ENCODE data around the gene MEN1. TPM values are rescaled to one million over a fixed set of nuclear protein-coding genes. Genes with fewer than 3 reads are reported as not detected.

MEN1 gene
- total RNA-seq, 2 donors from 2014 or later: 27.9 to 45.5 TPM

GRCh38 chr11:64834031-64834722, 23.8 kb upstream of the MEN1 start:
- H3K27ac ChIP-seq: no peak overlapping the region
- TF ChIP-seq POLR2AphosphoS5 (IDR thresholded peaks at IDR 0.05) (no peak), POLR2A (IDR thresholded peaks at IDR 0.05) (no peak), CTCF (IDR thresholded peaks at IDR 0.05) (no peak)
- no peaks in the 10 kb centered on the region for H3K4me1 ChIP-seq (replicated peaks)
- intact Hi-C loops (cut with DNase I): no loop called here
- no peak for DNase-seq (ENCODE audit: low spot score)
- H3K27me3 ChIP-seq (replicated peaks; ENCODE audit: insufficient read depth): no peaks in the 10 kb centered on the region
- peaks cover 4 to 10% of the 10 kb centered on the region in 2 donors for H3K36me3 ChIP-seq
- 93% methylated on average over 25 of the region's 25 CpGs for WGBS
- no peak overlapping the region for H3K4me3 ChIP-seq
- no peaks in the 10 kb centered on the region for H3K9me3 ChIP-seq

- TF ChIP-seq POLR2A (IDR thresholded peaks at IDR 0.05) (no peak), POLR2AphosphoS5 (IDR thresholded peaks at IDR 0.05) (no peak), CTCF (IDR thresholded peaks at IDR 0.05) (no peak)
Observed at GRCh38 chr11:64833509-64833908, 23.2 kb upstream of the MEN1 start.

DNA sequence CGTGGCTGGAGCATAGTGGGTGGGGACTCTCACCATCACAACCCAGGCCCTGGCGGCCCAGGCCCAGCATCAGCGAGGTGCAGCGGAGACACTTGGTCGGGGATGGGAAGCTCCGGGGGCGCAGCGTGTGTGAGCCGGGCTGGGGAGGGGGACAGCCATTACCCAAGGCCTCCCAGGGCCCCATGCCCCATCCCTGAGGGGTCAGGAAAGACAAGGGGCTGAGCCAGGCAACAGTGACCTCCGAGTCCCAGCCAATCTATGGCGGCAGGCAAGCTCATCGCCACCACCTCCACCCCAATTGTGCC, 22.8 kb upstream of the MEN1 start:
- no peak for TF ChIP-seq POLR2AphosphoS5 (IDR thresholded peaks at IDR 0.05)
- Histone ChIP-seq H3K36me3 (peaks cover 0 to 10% of the 10 kb centered on the region in 2 donors), H3K27ac (no peak overlapping the region), H3K4me1 (replicated peaks) (no peaks in the 10 kb centered on the region), H3K27me3 (replicated peaks; ENCODE audit: insufficient read depth) (no peaks in the 10 kb centered on the region), H3K9me3 (no peaks in the 10 kb centered on the region), H3K4me3 (no peak overlapping the region)
- WGBS: 89% methylated on average over 12 of the region's 12 CpGs
- intact Hi-C loops (cut with DNase I): no loop called here
- no peak for DNase-seq (ENCODE audit: low spot score)

More at GRCh38 chr11:64833509-64833908, 23.2 kb upstream of the MEN1 start:
- WGBS: 92% methylated on average over 8 of the region's 10 CpGs
- Histone ChIP-seq H3K4me3 (no peak overlapping the region), H3K36me3 (peaks cover 2 to 10% of the 10 kb centered on the region in 2 donors), H3K27me3 (replicated peaks; ENCODE audit: insufficient read depth) (no peaks in the 10 kb centered on the region), H3K27ac (no peak overlapping the region), H3K4me1 (replicated peaks) (no peaks in the 10 kb centered on the region), H3K9me3 (no peaks in the 10 kb centered on the region)
- no peak for DNase-seq (ENCODE audit: low spot score)
- intact Hi-C loops (cut with DNase I): no loop called here

DNA sequence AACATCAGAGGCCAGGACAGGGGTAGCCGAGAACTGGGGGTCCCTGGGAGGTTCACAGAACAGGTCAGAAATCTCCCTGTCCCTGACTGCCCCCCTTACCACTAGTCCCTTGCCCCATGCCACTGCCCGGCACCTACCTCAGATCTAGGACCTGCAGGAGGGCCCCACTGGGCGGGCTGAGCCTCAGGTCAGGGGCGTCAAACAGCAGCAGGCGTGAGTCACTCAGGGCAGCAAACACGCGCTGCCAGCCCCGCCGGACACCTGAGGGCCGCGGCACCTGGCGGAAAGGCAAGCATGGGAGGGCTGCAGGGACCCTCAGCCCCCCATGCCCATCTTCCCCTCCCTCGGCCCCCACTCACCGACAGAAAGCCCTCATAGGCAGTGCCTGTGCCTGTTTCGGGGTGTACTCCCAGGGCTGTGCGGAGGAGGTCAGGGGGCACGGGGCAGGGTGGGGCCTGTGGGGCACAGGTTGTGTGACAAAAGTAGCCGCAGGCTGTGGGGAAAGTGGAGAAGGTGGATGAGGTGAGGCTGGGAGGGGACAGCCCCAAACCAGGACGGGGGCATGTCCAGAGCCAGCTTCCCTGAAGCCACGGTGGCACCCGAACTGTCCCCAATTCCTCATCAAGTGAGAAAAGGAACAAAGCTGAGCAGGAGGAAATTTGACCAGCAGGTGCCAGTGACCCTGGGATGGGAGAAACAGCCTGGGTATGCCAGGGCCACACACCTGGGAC, 22.3 kb upstream of the MEN1 start:
- Histone ChIP-seq H3K27ac (no peak overlapping the region), H3K36me3 (peaks cover 0 to 10% of the 10 kb centered on the region in 2 donors), H3K4me3 (no peak overlapping the region), H3K9me3 (no peaks in the 10 kb centered on the region), H3K27me3 (replicated peaks; ENCODE audit: insufficient read depth) (no peaks in the 10 kb centered on the region), H3K4me1 (replicated peaks) (no peaks in the 10 kb centered on the region)
- no peak for TF ChIP-seq CTCF (IDR thresholded peaks at IDR 0.05)
- no peak for TF ChIP-seq POLR2A (IDR thresholded peaks at IDR 0.05)
- no peak for TF ChIP-seq POLR2AphosphoS5 (IDR thresholded peaks at IDR 0.05)
- 96% methylated on average over 21 of the region's 21 CpGs for WGBS
- intact Hi-C loops (cut with DNase I): no loop called here
- no peak for DNase-seq (ENCODE audit: low spot score)

DNA sequence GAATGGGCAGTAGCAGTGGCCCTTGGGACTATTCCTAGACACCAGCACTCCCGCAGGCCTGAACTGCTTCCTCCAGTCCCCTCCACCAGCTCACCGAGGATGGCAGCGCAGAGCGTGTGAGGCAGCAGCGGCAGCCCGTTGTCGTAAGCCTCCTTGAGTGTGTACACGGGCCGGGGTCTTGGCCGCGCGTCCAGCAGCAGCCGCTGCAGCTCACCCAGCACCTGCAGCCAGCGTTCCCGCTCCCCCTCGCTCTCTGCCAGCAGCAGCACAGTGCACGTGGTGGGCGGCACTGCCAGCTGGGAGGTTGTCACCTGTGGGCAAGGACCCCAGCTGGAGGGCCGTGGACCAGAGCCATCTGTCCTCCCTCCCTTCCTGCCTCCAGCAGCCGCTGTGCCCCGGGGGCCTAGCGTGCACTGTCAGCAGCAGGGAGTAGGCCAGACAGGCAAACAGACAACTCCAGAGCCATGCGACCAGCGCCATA, 21.1 kb upstream of the MEN1 start:
- 80% methylated on average over 24 of the region's 24 CpGs for WGBS
- Histone ChIP-seq H3K27me3 (replicated peaks; ENCODE audit: insufficient read depth) (no peaks in the 10 kb centered on the region), H3K4me1 (replicated peaks) (no peaks in the 10 kb centered on the region), H3K9me3 (no peaks in the 10 kb centered on the region), H3K36me3 (peaks cover 0 to 10% of the 10 kb centered on the region in 2 donors), H3K27ac (no peak overlapping the region), H3K4me3 (no peak overlapping the region)
- no peak for DNase-seq (ENCODE audit: low spot score)
- intact Hi-C loops (cut with DNase I): no loop called here
- no peak for TF ChIP-seq POLR2AphosphoS5 (IDR thresholded peaks at IDR 0.05)
